Measurements from ENCODE around the gene SPAG6. TPM values are rescaled to one million over a fixed set of nuclear protein-coding genes. Genes with fewer than 3 reads are reported as not detected.

SPAG6 gene
- total RNA-seq, 4 donors from 2014 or later: 0.19 TPM; not detected in 3

DNA sequence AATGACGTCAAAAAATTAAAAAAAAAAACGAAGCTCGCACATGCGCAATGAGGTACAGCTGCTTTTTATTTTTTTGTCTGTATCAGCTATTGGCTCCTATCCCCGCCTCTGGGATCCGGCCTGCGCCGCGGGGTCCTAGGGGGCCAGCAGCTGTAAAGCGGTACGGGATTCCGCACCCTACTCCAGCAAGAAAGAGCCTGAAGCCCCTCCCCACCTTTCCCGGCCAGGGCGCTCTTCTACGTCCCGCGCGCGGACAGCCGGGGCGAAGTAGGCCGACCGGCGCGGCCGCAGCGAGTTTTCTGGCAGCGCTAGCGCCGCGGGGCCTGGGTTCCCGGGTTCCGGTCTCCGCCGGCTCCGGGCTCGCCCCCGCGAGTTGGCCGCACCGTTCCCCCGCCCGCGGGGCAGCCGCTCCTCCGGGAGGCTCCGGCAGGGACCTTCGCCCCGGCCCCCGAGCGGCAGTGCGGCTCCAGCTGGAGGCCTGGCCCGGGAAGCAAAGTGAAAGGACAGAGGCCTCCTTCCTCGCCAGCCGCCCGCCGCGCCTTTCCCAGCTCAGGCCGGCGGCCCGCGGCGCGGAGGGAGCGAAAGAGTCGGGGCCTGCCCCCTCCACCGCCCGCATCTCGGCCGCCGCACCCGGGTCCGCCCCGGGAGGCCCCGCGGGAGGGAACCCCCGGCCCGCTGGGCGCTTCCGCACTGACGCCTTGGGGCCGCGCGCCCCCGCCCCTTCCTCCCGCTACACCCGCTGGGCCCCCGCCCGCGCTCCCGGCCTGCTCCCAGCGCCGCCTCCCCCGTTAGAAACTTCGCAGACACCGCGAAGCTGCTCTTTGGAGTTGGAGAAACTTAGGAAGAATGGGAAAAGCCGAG is 4.7 kb upstream of the SPAG6 start:
- intact Hi-C loops (cut with DNase I): no loop called here
- Histone ChIP-seq H3K4me1 (peaks cover 17 to 44% (median 25%) of the 10 kb centered on the region in 3 donors), H3K36me3 (no peaks in the 10 kb centered on the region), H3K27ac (peak overlapping the region; percentile 86 to 95 (median 90)), H3K4me3 (peak overlapping the region; percentile 66 to 97 (median 89)), H3K9me3 (peaks cover 0 to 4% (median 0%) of the 10 kb centered on the region in 3 donors), H3K27me3 (peaks cover 43 to 98% (median 78%) of the 10 kb centered on the region in 4 donors)
- DNase-seq: no peak
- 0 to 1% methylated on average over 10 to 16 of the region's 98 CpGs for WGBS, 2 donors
- TF ChIP-seq POLR2A (IDR thresholded peaks at IDR 0.05): peak in 2 of 4 donors; percentile 30 to 34
- TF ChIP-seq, protein P1, sequence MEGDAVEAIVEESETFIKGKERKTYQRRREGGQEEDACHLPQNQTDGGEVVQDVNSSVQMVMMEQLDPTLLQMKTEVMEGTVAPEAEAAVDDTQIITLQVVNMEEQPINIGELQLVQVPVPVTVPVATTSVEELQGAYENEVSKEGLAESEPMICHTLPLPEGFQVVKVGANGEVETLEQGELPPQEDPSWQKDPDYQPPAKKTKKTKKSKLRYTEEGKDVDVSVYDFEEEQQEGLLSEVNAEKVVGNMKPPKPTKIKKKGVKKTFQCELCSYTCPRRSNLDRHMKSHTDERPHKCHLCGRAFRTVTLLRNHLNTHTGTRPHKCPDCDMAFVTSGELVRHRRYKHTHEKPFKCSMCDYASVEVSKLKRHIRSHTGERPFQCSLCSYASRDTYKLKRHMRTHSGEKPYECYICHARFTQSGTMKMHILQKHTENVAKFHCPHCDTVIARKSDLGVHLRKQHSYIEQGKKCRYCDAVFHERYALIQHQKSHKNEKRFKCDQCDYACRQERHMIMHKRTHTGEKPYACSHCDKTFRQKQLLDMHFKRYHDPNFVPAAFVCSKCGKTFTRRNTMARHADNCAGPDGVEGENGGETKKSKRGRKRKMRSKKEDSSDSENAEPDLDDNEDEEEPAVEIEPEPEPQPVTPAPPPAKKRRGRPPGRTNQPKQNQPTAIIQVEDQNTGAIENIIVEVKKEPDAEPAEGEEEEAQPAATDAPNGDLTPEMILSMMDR (IDR thresholded peaks at IDR 0.05): no peak

DNA sequence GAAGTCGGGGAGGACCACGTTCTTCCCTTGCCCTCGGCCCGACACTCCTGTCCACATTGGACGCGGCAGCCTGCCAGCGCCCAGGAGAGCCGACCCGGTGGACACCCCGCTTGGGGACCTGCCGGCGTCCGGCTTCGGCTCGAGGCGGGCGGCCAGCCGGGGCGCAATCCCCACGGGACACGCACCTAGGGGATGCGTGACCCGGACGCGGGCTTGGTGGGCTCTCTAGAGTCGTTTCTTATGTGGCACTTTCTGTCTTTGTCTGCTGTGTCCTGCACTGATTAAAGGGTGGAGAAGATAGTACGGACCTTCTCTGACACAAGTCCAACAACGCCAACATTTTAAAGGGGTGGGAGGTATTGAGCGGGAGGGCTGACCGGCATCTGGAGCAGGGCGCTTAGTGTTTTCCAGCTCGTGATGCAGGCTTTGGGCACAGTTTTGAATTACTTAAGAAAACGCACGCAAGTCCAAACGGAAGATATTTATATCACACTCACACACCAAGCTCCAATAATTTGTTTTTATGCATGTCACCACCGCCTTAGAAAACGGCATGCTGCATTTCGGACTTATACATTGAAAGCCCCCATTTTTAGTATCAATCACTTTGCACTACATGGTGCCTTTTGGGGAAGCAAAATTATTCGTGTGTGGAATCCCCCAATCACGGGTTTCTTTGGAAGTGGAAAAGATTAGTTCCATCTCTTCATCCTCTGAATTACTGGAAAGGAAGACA is 3.9 kb upstream of the SPAG6 start:
- intact Hi-C loops (cut with DNase I): no loop called here
- DNase-seq: no peak
- H3K36me3 ChIP-seq: no peaks in the 10 kb centered on the region
- peaks cover 0 to 4% (median 0%) of the 10 kb centered on the region in 3 donors for H3K9me3 ChIP-seq
- H3K4me1 ChIP-seq: peaks cover 9 to 39% (median 17%) of the 10 kb centered on the region in 3 donors
- peak overlapping the region; percentile 66 to 97 (median 89) for H3K4me3 ChIP-seq
- peak overlapping the region; percentile 86 to 95 (median 90) for H3K27ac ChIP-seq
- 9 to 10% methylated on average over 13 to 18 of the region's 40 CpGs for WGBS, 2 donors
- peaks cover 39 to 98% (median 76%) of the 10 kb centered on the region in 4 donors for H3K27me3 ChIP-seq
- TF ChIP-seq, protein P1 (IDR thresholded peaks at IDR 0.05): no peak
- TF ChIP-seq POLR2A (IDR thresholded peaks at IDR 0.05): no peak

DNA sequence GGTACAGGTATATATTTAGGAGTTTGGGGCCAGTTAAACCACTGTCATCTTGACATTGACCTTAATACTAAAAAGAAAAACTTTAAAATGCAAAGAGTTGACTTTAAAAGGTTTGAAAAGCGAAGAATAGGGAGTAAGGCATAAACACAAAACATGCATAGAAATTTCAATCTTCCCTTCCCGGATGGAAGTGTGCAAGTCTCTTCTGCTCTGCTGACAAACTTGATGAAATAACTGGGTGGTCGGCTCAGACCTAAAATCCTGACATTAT is 3.4 kb upstream of the SPAG6 start:
- H3K4me3 ChIP-seq: no peak overlapping the region
- H3K36me3 ChIP-seq: no peaks in the 10 kb centered on the region
- TF ChIP-seq, protein P1 (IDR thresholded peaks at IDR 0.05): no peak
- no peak for TF ChIP-seq POLR2A (IDR thresholded peaks at IDR 0.05)
- peaks cover 0 to 4% (median 0%) of the 10 kb centered on the region in 3 donors for H3K9me3 ChIP-seq
- 48 to 49% methylated on average over 3 of the region's 3 CpGs for WGBS, 2 donors
- intact Hi-C loops (cut with DNase I): no loop called here
- H3K27me3 ChIP-seq: peaks cover 34 to 98% (median 71%) of the 10 kb centered on the region in 4 donors
- H3K27ac ChIP-seq: no peak overlapping the region
- DNase-seq: no peak
- H3K4me1 ChIP-seq: peaks cover 4 to 34% (median 12%) of the 10 kb centered on the region in 3 donors

DNA sequence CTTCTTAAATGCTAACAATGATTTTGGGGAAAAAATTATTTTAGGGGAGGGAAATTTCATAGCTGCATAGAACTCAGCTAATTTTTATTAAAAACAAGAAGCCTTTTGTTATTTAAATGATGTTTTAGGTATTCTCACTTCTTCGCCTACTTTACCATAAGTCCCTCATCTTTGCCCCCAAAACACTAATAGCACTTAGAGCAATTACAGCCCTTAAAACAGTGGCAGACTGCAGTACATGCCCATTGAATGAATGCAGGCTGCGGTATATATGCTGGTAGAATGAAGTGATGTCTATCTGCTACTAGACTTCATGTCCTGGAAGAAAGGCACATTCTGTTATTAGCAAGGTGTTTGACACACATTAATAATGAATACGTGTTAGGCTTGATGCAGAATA is 2.9 kb upstream of the SPAG6 start:
- peaks cover 0 to 4% (median 0%) of the 10 kb centered on the region in 3 donors for H3K9me3 ChIP-seq

More for the DNA sequence above, 2.9 kb upstream of the SPAG6 start:
- Histone ChIP-seq H3K36me3 (no peaks in the 10 kb centered on the region), H3K27me3 (peaks cover 28 to 98% (median 65%) of the 10 kb centered on the region in 4 donors), H3K27ac (no peak overlapping the region), H3K4me3 (no peak overlapping the region), H3K4me1 (peaks cover 4 to 29% (median 12%) of the 10 kb centered on the region in 3 donors)
- TF ChIP-seq POLR2A (IDR thresholded peaks at IDR 0.05): no peak
- TF ChIP-seq, protein P1 (IDR thresholded peaks at IDR 0.05): no peak
- no peak for DNase-seq
- WGBS, 2 donors: 32 to 42% methylated on average over 3 of the region's 3 CpGs
- intact Hi-C loops (cut with DNase I): no loop called here

Measured in esophagus squamous epithelium (tissue), 5 donors.